ENCODE results near the gene RORB. TPM values are rescaled to one million over a fixed set of nuclear protein-coding genes. Genes with fewer than 3 reads are reported as not detected.

Gene RORB
- total RNA-seq, 1 experiment from 2014 or later: 8.7 TPM

GRCh38 chr9:74557571-74557970 lies 60.4 kb downstream of the RORB start:
- DNase-seq (ENCODE audit: low spot score) (no peak), ATAC-seq (no peak)
- Mint-ChIP-seq H3K27me3 (ENCODE audit: low read depth) (no peaks in the 10 kb centered on the region), H3K4me3 (no peak overlapping the region), H3K36me3 (no peaks in the 10 kb centered on the region), H3K4me1 (peaks cover 21% of the 10 kb centered on the region), H3K27ac (no peak overlapping the region), H3K9me3 (no peaks in the 10 kb centered on the region)
- POLR2A ChIA-PET: no interaction called here
- TF ChIP-seq FOXK1 (CRISPR knock-in tag; IDR thresholded peaks at IDR 0.05) (no peak), ATF3 (CRISPR knock-in tag; conservative IDR thresholded peaks at IDR 0.05) (no peak), PRDM15 (CRISPR knock-in tag; IDR thresholded peaks at IDR 0.05) (no peak), EMX1 (CRISPR knock-in tag; IDR thresholded peaks at IDR 0.05) (no peak), NFATC4 (CRISPR knock-in tag; IDR thresholded peaks at IDR 0.05) (no peak), AFF4 (CRISPR knock-in tag; IDR thresholded peaks at IDR 0.05; ENCODE audit: borderline replicate concordance) (no peak), ATF2 (CRISPR knock-in tag; IDR thresholded peaks at IDR 0.05; ENCODE audit: borderline replicate concordance, low read depth) (no peak), ZBTB43 (CRISPR knock-in tag; IDR thresholded peaks at IDR 0.05) (no peak), ZBTB21 (CRISPR knock-in tag; IDR thresholded peaks at IDR 0.05; ENCODE audit: borderline replicate concordance) (no peak), SMAD4 (CRISPR knock-in tag; IDR thresholded peaks at IDR 0.05) (no peak), NFYB (CRISPR knock-in tag; conservative IDR thresholded peaks at IDR 0.05; ENCODE audit: low read depth) (no peak), ZNF317 (CRISPR knock-in tag; IDR thresholded peaks at IDR 0.05; ENCODE audit: borderline replicate concordance, low read depth) (no peak), ESRRA (CRISPR knock-in tag; IDR thresholded peaks at IDR 0.05; ENCODE audit: borderline replicate concordance) (no peak), SOX15 (CRISPR knock-in tag; IDR thresholded peaks at IDR 0.05) (no peak), AR (CRISPR knock-in tag; IDR thresholded peaks at IDR 0.05) (no peak), ZNF138 (CRISPR knock-in tag; conservative IDR thresholded peaks at IDR 0.05) (no peak), CREB1 (CRISPR knock-in tag; IDR thresholded peaks at IDR 0.05) (no peak)
- CTCF ChIA-PET: no interaction called here
